ENCODE measurements around the gene EPHB2. TPM values are rescaled to one million over a fixed set of nuclear protein-coding genes. Genes with fewer than 3 reads are reported as not detected.

Gene EPHB2
- total RNA-seq, 2 experiments from 2014 or later: 0.59 TPM; not detected in 1

GRCh38 chr1:22872981-22873664 is 162.5 kb downstream of the EPHB2 start:
- H4K20me1 ChIP-seq (ENCODE audit: insufficient read depth, low read length): no peaks in the 10 kb centered on the region
- H3K4me2 ChIP-seq (ENCODE audit: low read length): no peak overlapping the region
- DNase-seq (ENCODE audit: low spot score): no peak
- H3K9me2 ChIP-seq (ENCODE audit: insufficient read depth, low read length): no peaks in the 10 kb centered on the region
- no peak overlapping the region for H3K4me3 ChIP-seq (ENCODE audit: low read depth, low read length, poor library complexity, severe bottlenecking)
- no peak overlapping the region for H2AFZ ChIP-seq (ENCODE audit: low read length)
- TF ChIP-seq CTCF (conservative IDR thresholded peaks at IDR 0.05; ENCODE audit: low read length) (no peak), EZH2phosphoT487 (IDR thresholded peaks at IDR 0.05; ENCODE audit: borderline replicate concordance, low read depth, low read length) (no peak)
- ChIA-PET CTCF (ENCODE audit: unreplicated experiment) (no interaction called here), POLR2A (no interaction called here)
- H3K36me3 ChIP-seq (ENCODE audit: insufficient read depth, low read length): no peaks in the 10 kb centered on the region
- H3K4me1 ChIP-seq (ENCODE audit: insufficient read depth, low read length, poor library complexity, severe bottlenecking): no peaks in the 10 kb centered on the region
- H3K79me2 ChIP-seq (ENCODE audit: insufficient read depth, low read depth, low read length): no peaks in the 10 kb centered on the region
- intact Hi-C loops (cut with micrococcal nuclease; ENCODE audit: unreplicated experiment): no loop called here
- H3K9me3 ChIP-seq (ENCODE audit: low read length): no peaks in the 10 kb centered on the region
- H3K27ac ChIP-seq (ENCODE audit: low read depth, low read length, poor library complexity, severe bottlenecking): no peak overlapping the region
- no TSS peak for BruUV-seq (replicated peaks)

GRCh38 chr1:22874785-22875184 is 164.1 kb downstream of the EPHB2 start:
- POLR2A ChIA-PET: no interaction called here
- intact Hi-C loops (cut with micrococcal nuclease; ENCODE audit: unreplicated experiment): no loop called here
- no peaks in the 10 kb centered on the region for H3K9me3 ChIP-seq (ENCODE audit: low read length)
- BruUV-seq (replicated peaks): no TSS peak
- no peaks in the 10 kb centered on the region for H3K36me3 ChIP-seq (ENCODE audit: insufficient read depth, low read length)
- H3K9me2 ChIP-seq (ENCODE audit: insufficient read depth, low read length): no peaks in the 10 kb centered on the region
- H4K20me1 ChIP-seq (ENCODE audit: insufficient read depth, low read length): no peaks in the 10 kb centered on the region
- TF ChIP-seq EZH2phosphoT487 (IDR thresholded peaks at IDR 0.05; ENCODE audit: borderline replicate concordance, low read depth, low read length) (no peak), CTCF (conservative IDR thresholded peaks at IDR 0.05; ENCODE audit: low read length) (no peak)
- no peak overlapping the region for H3K4me2 ChIP-seq (ENCODE audit: low read length)
- CTCF ChIA-PET (ENCODE audit: unreplicated experiment): no interaction called here
- H3K79me2 ChIP-seq (ENCODE audit: insufficient read depth, low read depth, low read length): no peaks in the 10 kb centered on the region
- no peak for DNase-seq (ENCODE audit: low spot score)
- H3K27ac ChIP-seq (ENCODE audit: low read depth, low read length, poor library complexity, severe bottlenecking): no peak overlapping the region
- no peak overlapping the region for H3K4me3 ChIP-seq (ENCODE audit: low read depth, low read length, poor library complexity, severe bottlenecking)
- H3K4me1 ChIP-seq (ENCODE audit: insufficient read depth, low read length, poor library complexity, severe bottlenecking): no peaks in the 10 kb centered on the region
- H2AFZ ChIP-seq (ENCODE audit: low read length): no peak overlapping the region

GRCh38 chr1:22875241-22875640 is 164.6 kb downstream of the EPHB2 start:
- no peaks in the 10 kb centered on the region for H3K4me1 ChIP-seq (ENCODE audit: insufficient read depth, low read length, poor library complexity, severe bottlenecking)
- DNase-seq (ENCODE audit: low spot score): no peak
- CTCF ChIA-PET (ENCODE audit: unreplicated experiment): no interaction called here
- POLR2A ChIA-PET: no interaction called here
- BruUV-seq (replicated peaks): no TSS peak
- H3K4me2 ChIP-seq (ENCODE audit: low read length): no peak overlapping the region
- no peak overlapping the region for H2AFZ ChIP-seq (ENCODE audit: low read length)
- H3K27ac ChIP-seq (ENCODE audit: low read depth, low read length, poor library complexity, severe bottlenecking): no peak overlapping the region
- TF ChIP-seq CTCF (conservative IDR thresholded peaks at IDR 0.05; ENCODE audit: low read length) (no peak), EZH2phosphoT487 (IDR thresholded peaks at IDR 0.05; ENCODE audit: borderline replicate concordance, low read depth, low read length) (no peak)
- H3K4me3 ChIP-seq (ENCODE audit: low read depth, low read length, poor library complexity, severe bottlenecking): no peak overlapping the region
- H3K9me2 ChIP-seq (ENCODE audit: insufficient read depth, low read length): no peaks in the 10 kb centered on the region
- intact Hi-C loops (cut with micrococcal nuclease; ENCODE audit: unreplicated experiment): no loop called here
- H4K20me1 ChIP-seq (ENCODE audit: insufficient read depth, low read length): no peaks in the 10 kb centered on the region
- H3K9me3 ChIP-seq (ENCODE audit: low read length): no peaks in the 10 kb centered on the region
- no peaks in the 10 kb centered on the region for H3K36me3 ChIP-seq (ENCODE audit: insufficient read depth, low read length)
- H3K79me2 ChIP-seq (ENCODE audit: insufficient read depth, low read depth, low read length): no peaks in the 10 kb centered on the region
